Memory B cell (primary cell): ENCODE data around the gene TEX29.

Experiments used
- ATAC-seq: fragments of 150-1000 bp; cut with Tn5 transposase; 2 replicates; pipeline ENCODE4 v1.10.0; 2021; ENCODE audit warnings: low read depth, mild to moderate bottlenecking, moderate library complexity
- DNase-seq, 2 donors: peaks; one replicate each; pipeline ENCODE4 v3.0.0; 2022; ENCODE audit warnings: low spot score in 2 of 2
- H3K27ac Mint-ChIP-seq: one replicate; pipeline ENCODE4 v1.8.0; 2022; ENCODE audit warnings: mild to moderate bottlenecking, moderate library complexity, mixed read lengths
- H3K27me3 Mint-ChIP-seq: one replicate; pipeline ENCODE4 v1.8.0; 2022; ENCODE audit warnings: mixed read lengths
- H3K36me3 Mint-ChIP-seq: one replicate; pipeline ENCODE4 v1.8.0; 2022; ENCODE audit warnings: mild to moderate bottlenecking, mixed read lengths
- H3K4me1 Mint-ChIP-seq: one replicate; pipeline ENCODE4 v1.8.0; 2022; ENCODE audit warnings: mixed read lengths
- H3K4me3 Mint-ChIP-seq: one replicate; pipeline ENCODE4 v1.8.0; 2022; ENCODE audit warnings: mild to moderate bottlenecking, moderate library complexity, mixed read lengths
- H3K9me3 Mint-ChIP-seq: one replicate; pipeline ENCODE4 v1.8.0; 2022; ENCODE audit warnings: mixed read lengths

Gene TEX29

DNA sequence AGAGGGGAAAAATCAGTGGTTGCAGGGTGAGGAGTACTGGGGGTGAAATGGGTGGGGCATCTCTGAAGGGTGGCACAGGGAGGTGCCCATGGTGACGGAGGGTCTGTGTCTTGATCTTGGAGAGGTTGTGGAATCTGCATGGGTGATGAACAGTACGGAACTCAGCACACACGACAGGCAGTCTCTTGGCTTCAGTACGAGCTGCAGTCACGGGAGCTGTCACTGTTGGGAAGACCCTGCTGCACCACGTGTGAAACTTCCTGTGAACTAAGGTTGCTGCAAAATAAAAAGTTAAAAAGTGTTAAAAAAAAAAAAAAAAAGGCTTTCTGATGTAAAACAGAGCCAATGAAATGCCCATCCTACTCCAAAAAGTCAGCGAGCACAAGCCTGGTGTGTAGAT, 34.3 kb downstream of the TEX29 start:
- H3K27me3 Mint-ChIP-seq = no peaks in the 10 kb centered on the region
- no peak for ATAC-seq
- no peak overlapping the region for H3K27ac Mint-ChIP-seq
- no peak for DNase-seq
- peaks cover 2% of the 10 kb centered on the region for H3K9me3 Mint-ChIP-seq
- no peaks in the 10 kb centered on the region for H3K36me3 Mint-ChIP-seq
- no peaks in the 10 kb centered on the region for H3K4me1 Mint-ChIP-seq
- H3K4me3 Mint-ChIP-seq = no peak overlapping the region

DNA sequence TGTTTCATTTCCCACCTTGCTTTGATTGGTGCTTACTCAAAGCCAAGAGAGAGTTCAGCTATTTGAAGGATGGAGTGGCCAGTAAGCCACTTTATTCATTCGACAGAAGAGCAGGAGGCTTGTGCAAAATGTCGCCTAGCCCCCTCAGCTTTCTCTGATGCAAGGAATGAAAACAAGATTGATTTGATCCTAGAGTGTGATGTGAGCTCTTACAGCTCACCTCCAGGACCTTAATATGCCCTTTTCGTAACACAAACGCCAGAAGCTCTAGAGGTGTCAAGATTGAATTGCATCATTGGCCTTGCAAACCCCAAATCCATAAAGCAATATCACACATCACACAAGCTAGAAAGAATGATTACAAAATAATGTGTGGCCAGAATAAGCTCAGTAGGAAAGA, 36.4 kb downstream of the TEX29 start:
- Mint-ChIP-seq H3K4me3 (no peak overlapping the region), H3K4me1 (no peaks in the 10 kb centered on the region), H3K27me3 (peaks cover 2% of the 10 kb centered on the region), H3K27ac (no peak overlapping the region), H3K36me3 (no peaks in the 10 kb centered on the region), H3K9me3 (peaks cover 2% of the 10 kb centered on the region)
- no peak for DNase-seq
- no peak for ATAC-seq

DNA sequence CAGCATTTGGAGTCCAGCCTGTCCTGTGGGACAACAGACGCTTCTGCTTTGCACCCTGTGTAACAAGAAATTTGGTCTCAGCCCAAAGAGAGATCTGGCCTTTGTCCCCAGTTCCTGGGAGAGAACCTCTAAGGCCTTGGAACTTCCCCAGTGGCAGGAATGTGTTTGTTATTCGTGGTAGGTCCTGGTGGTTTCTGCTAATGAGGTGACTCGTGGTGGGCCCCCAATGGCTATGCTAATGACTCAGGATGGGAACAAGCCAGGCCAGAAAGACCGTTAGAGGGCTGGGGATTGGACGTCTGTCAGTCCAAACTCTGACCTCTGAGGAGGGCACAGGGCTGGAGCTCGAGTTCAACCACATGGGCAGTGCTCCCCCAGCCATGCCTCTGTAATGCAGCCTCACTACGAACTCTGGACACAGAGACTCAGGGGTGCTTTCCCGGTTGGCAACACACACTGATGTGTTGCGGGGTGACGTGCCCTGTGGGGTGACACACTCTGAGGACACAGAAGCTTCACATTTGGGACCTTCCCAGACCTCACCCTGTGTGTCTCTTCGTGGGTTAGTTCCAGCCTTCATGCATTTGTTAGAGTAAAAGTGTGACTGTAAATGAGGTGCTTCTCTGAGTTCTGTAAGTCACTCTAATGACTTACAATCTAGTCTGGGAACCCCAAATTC, 38.9 kb downstream of the TEX29 start:
- H3K4me1 Mint-ChIP-seq = peaks cover 4% of the 10 kb centered on the region
- no peak overlapping the region for H3K4me3 Mint-ChIP-seq
- H3K27ac Mint-ChIP-seq = no peak overlapping the region
- H3K9me3 Mint-ChIP-seq = no peaks in the 10 kb centered on the region
- DNase-seq (no peak), ATAC-seq (no peak)
- H3K27me3 Mint-ChIP-seq = peaks cover 6% of the 10 kb centered on the region
- no peaks in the 10 kb centered on the region for H3K36me3 Mint-ChIP-seq

DNA sequence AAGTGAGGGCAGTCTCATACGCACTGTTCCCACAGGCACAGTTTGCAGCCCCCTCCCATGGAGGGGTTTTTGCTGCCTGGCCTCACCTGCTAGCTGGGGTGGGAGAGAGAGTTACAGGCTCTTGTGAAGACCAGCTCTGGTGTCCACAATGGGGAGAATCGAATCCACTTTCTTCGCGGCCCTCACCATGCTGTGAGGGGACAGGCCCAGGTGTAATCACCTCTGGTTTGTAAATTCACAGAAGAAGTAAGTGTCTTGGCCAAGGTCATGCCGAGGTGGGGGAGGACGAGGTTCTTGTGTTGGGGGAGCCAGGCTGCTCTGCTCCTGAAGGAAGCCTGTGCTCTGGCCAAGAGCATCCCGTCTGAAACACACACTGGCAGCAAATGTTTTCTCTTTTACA, 39.5 kb downstream of the TEX29 start:
- H3K27ac Mint-ChIP-seq = no peak overlapping the region
- no peaks in the 10 kb centered on the region for H3K36me3 Mint-ChIP-seq
- DNase-seq = no peak
- H3K4me1 Mint-ChIP-seq = peaks cover 4% of the 10 kb centered on the region
- H3K4me3 Mint-ChIP-seq = no peak overlapping the region
- no peaks in the 10 kb centered on the region for H3K9me3 Mint-ChIP-seq
- H3K27me3 Mint-ChIP-seq = peaks cover 6% of the 10 kb centered on the region
- no peak for ATAC-seq

DNA sequence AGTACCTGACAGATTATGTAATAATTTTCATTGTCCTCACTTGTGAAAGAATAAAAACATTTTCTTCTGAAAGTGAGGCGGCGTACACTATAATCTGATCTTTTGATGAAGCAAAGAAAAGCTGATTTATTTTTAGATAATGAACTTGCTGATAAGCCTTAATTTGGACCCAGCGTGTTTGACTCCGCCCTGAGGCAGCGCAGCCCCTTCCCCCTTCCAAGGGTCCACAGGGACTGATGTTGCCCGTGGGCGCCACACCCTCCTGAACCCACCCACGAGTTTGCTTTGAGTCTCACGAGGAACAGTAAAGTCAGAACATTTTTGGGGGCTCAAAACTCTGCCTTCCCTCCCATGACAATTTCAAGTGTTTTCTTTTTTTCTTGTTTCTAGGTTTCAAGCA, 40.0 kb downstream of the TEX29 start:
- Mint-ChIP-seq H3K36me3 (no peaks in the 10 kb centered on the region), H3K4me3 (no peak overlapping the region), H3K4me1 (peaks cover 4% of the 10 kb centered on the region), H3K27ac (no peak overlapping the region), H3K27me3 (peaks cover 6% of the 10 kb centered on the region), H3K9me3 (no peaks in the 10 kb centered on the region)
- DNase-seq (no peak), ATAC-seq (no peak)

DNA sequence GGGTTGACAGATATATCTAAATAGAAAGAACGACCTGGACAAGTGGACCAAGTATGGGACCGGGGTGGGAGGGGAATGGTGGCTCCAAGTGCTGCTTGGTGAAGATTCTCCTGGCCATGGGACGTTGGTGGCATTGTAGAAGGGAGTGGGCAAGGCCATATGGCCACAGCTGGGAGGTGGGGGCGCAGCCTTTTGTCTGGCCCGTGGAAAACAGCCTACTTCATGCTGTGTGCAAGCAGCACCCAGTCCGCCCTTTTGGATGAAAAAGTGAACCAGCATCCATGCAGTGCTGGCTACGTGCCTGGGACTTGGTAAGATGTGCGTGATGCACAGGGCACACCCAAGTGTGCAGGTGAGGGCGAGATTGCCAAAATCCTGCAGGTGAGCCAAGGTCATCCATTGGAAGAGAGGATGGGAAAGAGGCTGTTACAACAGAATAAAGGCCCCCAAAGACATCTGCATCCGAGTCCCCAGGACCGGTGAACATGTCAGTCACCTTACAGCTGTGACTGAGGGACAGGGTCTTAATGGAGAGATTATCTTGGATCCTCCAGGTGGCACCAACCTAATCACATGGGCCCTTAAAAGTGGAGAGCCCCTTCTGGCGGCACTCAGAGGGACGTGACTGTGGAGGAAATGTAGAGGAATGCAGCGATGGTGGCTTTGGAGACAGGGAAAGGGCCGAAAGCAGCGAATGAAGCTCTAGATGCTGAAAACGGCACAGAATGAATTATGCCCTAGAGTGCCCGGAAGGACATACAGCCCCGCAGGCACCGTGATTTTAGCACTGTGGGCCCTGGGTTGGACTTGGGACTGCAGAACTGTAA, 40.8 kb downstream of the TEX29 start:
- DNase-seq (no peak), ATAC-seq (no peak)
- H3K9me3 Mint-ChIP-seq = no peaks in the 10 kb centered on the region
- no peak overlapping the region for H3K4me3 Mint-ChIP-seq
- H3K36me3 Mint-ChIP-seq = no peaks in the 10 kb centered on the region
- H3K27ac Mint-ChIP-seq = no peak overlapping the region
- H3K4me1 Mint-ChIP-seq = peaks cover 4% of the 10 kb centered on the region
- peaks cover 8% of the 10 kb centered on the region for H3K27me3 Mint-ChIP-seq

DNA sequence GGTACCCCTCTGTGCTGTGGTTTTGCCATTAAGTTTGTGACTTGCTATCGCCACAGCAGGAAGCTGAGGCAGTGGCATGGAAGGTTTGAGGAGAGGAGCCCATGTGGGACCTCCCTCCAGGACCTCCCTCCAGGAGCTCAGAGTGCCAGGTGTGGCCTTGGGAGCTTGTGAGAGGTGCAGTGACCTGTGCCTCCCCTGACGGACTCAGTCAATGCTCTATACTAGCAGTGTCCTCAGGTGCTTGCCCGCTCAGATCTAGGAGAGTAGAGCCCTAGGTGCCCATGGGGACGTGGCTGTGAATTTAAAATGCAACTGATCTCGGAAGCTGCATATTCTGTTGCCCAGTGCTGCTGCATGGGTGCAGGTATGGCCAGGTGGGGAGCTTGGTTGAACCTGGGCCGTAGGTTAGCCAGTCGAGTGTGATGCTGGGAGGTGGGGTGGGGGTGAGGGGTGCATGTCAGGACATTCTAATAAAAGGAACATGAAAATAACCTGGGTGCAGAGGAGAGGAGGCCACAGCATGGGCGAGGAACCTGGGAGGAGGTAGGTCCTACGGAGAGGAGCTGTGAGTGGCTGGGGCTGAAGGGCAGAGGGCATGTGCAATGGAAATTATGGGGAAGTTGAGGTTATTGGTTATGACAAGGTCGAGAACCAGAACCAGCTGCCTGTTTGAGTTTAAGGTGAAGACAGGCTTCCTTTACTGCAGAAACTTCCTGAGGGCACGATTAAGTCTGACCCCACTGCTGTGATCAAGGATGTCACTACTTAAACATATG, 41.6 kb downstream of the TEX29 start:
- peaks cover 8% of the 10 kb centered on the region for H3K27me3 Mint-ChIP-seq
- no peaks in the 10 kb centered on the region for H3K9me3 Mint-ChIP-seq
- peaks cover 4% of the 10 kb centered on the region for H3K4me1 Mint-ChIP-seq
- no peaks in the 10 kb centered on the region for H3K36me3 Mint-ChIP-seq
- no peak overlapping the region for H3K4me3 Mint-ChIP-seq
- DNase-seq (no peak), ATAC-seq (no peak)
- H3K27ac Mint-ChIP-seq = no peak overlapping the region

DNA sequence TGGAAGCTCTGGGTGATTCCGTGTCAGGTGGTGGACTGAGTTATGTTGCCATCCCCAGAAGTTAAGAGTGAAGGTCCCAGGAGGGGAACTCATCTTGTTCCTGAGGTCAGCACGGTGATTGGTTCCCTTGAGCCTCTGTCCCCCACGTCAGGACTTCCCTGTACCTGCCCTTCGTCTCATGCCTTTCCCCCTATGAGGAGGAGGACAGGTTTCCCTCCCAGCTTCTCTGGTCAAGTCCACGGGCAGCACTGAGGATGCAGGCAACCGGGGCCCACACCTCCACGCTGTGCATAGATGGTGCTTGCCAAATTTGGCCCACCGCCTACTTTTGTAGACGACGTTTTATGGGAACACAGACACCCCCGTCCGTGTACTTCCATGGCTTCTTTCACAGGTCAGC, 42.7 kb downstream of the TEX29 start:
- Mint-ChIP-seq H3K4me3 (no peak overlapping the region), H3K4me1 (peaks cover 4% of the 10 kb centered on the region), H3K9me3 (no peaks in the 10 kb centered on the region), H3K27me3 (peaks cover 8% of the 10 kb centered on the region), H3K36me3 (no peaks in the 10 kb centered on the region), H3K27ac (no peak overlapping the region)
- DNase-seq = no peak
- ATAC-seq = no peak

DNA sequence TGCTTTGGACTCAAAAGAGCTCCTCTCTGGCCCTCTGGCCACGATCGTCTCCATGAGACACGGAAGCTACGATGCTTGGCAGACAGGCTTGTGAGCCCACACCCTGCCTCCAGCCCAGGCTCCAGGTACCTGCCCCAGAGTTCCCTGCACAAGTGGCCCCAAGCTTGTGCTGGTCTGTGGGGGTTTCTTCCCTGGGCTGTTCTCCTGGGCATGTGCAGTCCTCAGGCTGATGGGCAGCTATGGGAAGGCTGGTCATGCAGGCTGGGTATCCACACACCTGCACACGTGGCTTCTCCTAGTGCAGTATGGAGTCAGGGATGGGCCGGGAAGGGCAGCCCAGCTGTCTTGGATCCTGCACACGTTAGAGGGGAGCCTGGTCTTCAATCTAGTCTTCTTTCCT, 43.1 kb downstream of the TEX29 start:
- no peak overlapping the region for H3K27ac Mint-ChIP-seq
- DNase-seq = no peak
- peaks cover 8% of the 10 kb centered on the region for H3K27me3 Mint-ChIP-seq
- H3K36me3 Mint-ChIP-seq = no peaks in the 10 kb centered on the region
- H3K4me3 Mint-ChIP-seq = no peak overlapping the region
- no peak for ATAC-seq
- H3K9me3 Mint-ChIP-seq = no peaks in the 10 kb centered on the region
- H3K4me1 Mint-ChIP-seq = peaks cover 4% of the 10 kb centered on the region

DNA sequence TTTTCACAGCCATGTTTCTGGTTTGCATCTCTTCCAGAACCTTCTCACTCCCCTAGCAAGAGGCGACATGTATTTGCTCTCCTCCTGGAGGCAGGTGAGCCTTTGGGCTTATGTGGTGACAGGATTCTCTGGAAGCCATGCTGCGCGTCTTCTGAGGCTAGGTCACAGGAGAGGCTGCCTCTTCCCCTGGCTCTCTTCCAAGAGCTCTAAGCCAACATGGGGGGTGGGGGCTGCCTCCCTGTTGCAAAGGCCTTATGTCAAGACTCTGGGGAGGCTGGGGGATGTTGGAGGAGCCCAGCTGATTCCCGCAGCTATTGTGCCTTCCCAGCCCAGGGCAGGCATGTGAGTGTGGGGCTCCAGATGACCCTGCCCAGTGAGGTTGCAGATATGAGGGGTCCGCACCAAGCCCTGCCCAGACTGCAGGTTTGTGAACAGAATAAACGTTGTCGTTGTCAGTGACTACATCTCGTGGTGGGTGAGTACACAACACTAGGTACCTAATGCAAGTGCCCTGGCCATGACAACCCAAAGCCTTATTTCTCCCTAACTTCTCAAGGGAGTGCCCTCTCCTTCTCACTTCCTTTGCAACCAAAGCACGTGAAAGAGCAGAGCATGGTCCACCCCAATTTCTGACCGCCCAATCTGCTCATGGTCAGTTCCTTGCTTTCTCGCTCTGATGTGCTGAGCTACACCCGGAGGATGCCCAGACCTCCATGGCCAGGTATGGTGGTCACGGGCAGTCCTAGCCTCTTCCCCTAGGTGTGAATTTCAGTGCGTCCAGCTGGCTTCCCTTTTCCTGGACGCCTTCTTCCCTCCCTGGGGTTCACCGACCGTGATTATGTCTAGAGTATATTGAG, 44.9 kb downstream of the TEX29 start:
- Mint-ChIP-seq H3K4me3 (no peak overlapping the region), H3K9me3 (no peaks in the 10 kb centered on the region), H3K27me3 (peaks cover 8% of the 10 kb centered on the region), H3K27ac (no peak overlapping the region), H3K4me1 (peaks cover 4% of the 10 kb centered on the region), H3K36me3 (no peaks in the 10 kb centered on the region)
- ATAC-seq = no peak
- no peak for DNase-seq

DNA sequence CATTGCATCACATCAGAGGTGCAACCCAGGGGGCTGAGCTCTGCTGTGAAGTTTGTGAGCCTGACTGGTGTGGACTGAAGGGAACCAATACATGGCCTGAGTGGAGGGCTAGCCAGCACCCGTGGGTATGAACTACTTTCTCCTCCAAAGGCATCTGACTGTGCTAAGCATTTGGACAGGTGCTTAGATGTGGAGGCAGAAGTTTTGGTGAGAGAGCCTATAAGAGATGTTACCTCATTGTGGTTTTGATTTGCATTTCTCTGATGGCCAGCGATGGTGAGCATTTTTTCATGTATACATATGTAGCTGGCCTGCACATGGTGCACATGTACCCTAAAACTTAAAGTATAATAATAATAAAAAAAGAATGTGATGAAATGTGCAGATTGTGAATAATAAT, 46.9 kb downstream of the TEX29 start:
- no peak for ATAC-seq
- Mint-ChIP-seq H3K9me3 (no peaks in the 10 kb centered on the region), H3K4me3 (no peak overlapping the region), H3K36me3 (no peaks in the 10 kb centered on the region), H3K4me1 (no peaks in the 10 kb centered on the region), H3K27me3 (peaks cover 4% of the 10 kb centered on the region), H3K27ac (no peak overlapping the region)
- DNase-seq = no peak

DNA sequence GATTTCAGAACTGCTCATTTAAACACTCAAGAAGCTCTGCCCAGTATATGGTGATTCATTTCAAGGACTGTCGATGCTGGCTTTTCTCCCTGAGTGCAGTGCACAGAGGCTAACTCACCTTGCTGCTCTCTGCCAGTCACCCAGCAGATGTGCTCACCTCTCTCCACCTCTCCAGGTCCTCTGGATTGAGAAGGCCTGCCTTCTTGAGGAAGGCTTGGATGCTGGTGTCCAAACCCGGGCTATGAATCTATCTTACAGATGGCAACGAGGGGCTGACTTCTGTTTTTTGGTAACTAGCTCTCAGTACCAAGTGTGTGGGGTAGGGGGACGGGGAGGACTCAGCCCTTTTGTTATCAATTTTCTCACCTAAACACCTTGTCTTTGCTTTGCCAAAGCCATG, 47.6 kb downstream of the TEX29 start:
- H3K9me3 Mint-ChIP-seq = peaks cover 4% of the 10 kb centered on the region
- no peaks in the 10 kb centered on the region for H3K36me3 Mint-ChIP-seq
- ATAC-seq (no peak), DNase-seq (no peak)
- peaks cover 3% of the 10 kb centered on the region for H3K27me3 Mint-ChIP-seq
- H3K4me1 Mint-ChIP-seq = no peaks in the 10 kb centered on the region
- H3K4me3 Mint-ChIP-seq = no peak overlapping the region
- no peak overlapping the region for H3K27ac Mint-ChIP-seq

DNA sequence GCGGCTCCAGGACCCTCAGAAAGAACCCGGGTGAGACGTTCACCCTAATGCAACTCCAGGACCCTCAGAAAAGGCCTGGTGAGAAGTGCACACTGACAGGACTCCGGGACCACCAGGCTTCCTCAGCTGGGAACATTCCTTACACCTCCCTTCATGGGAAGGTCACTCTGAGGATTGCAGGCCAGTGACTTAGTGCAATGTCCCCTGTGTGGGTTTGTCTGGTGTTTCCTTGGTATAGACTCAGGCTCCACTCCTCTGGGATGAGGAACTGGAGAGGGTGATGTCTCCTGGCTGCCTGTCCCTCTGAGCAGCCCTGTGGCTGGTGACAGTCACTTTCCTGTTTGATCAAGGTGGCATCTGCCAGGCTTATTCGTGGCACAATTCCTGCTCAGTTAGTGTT, 49.7 kb downstream of the TEX29 start:
- H3K27ac Mint-ChIP-seq = no peak overlapping the region
- no peak for ATAC-seq
- H3K4me1 Mint-ChIP-seq = no peaks in the 10 kb centered on the region
- DNase-seq = no peak
- peaks cover 8% of the 10 kb centered on the region for H3K9me3 Mint-ChIP-seq
- H3K36me3 Mint-ChIP-seq = no peaks in the 10 kb centered on the region
- peaks cover 2% of the 10 kb centered on the region for H3K27me3 Mint-ChIP-seq
- no peak overlapping the region for H3K4me3 Mint-ChIP-seq
